HCT116 (cell line): Measurements from ENCODE around the gene POLR3C. TPM values are rescaled to one million over a fixed set of nuclear protein-coding genes. Genes with fewer than 3 reads are reported as not detected.

Source experiments
- ATAC-seq: fragments of 200-7000 bp; cut with Tn5 transposase; 2 replicates; pipeline ENCODE4 v1.9.1; 2020; ENCODE audit warnings: mild to moderate bottlenecking, moderate library complexity
- BruUV-seq: library from RNA; stranded (reverse); fragments of 400-500 nt; replicated peaks from 2 replicates; lab custom pipeline; 2021; lab: Mats Ljungman, UMichigan
- CTCF ChIA-PET: fragments of 300-600 bp; sonication (Branson Sonifier 250); formaldehyde crosslinking; loops from one replicate; lab custom pipeline; 2021; ENCODE audit warnings: antibody characterized with exemption; lab: Charles Lee
- POLR2A ChIA-PET: fragments of 300-600, 350-600 bp; sonication (Branson Sonifier 250); formaldehyde crosslinking; loops from one replicate; lab custom pipeline; 2021; ENCODE audit warnings: antibody characterized with exemption; lab: Charles Lee
- RAD21 ChIA-PET, 2 experiments: fragments of 300-600 bp; sonication (Branson Sonifier 250); formaldehyde crosslinking; loops; one replicate each; lab custom pipeline; 2023; ENCODE audit warnings: low total read pairs in 2 of 2; ENCODE audit not compliant: uncharacterized antibody in 2 of 2, unreplicated experiment in 2 of 2, low non-redundant PET in 1 of 2; lab: Charles Lee
- DNase-seq: peaks from one replicate; pipeline ENCODE4 v3.0.0-alpha.2; 2010; ENCODE audit warnings: low read depth, low spot score
- H2AFZ ChIP-seq: fragments of 200-600 bp; shearing (Covaris generic), sonication (generic); 2 replicates; pipeline ENCODE4 v1.6.1; 2017; ENCODE audit warnings: low read depth, mixed run types, mixed read lengths, antibody characterized with exemption, low read length; ENCODE audit not compliant: poor library complexity, severe bottlenecking
- H3K27ac ChIP-seq: 2 replicates; pipeline ENCODE4 v1.5.1; 2012; ENCODE audit warnings: low read depth, low read length
- H3K27me3 ChIP-seq: fragments of 200-600 bp; sonication (generic); 2 replicates; pipeline ENCODE4 v1.6.1; 2016; ENCODE audit warnings: mixed run types, low read length, mixed read lengths; ENCODE audit not compliant: insufficient read depth
- H3K36me3 ChIP-seq, 2 experiments: fragments of 200-500 bp in 1 of 2; fragments of 200-600 bp in 1 of 2; sonication (Bioruptor generic) in 1 of 2; sonication (generic) in 1 of 2; 2 replicates each; pipeline versions ENCODE4 v1.5.1 to v1.6.1; 2014 to 2016; ENCODE audit warnings: low read length in 2 of 2, inconsistent platforms in 1 of 2, mixed read lengths in 1 of 2, mixed run types in 1 of 2; ENCODE audit not compliant: insufficient read depth in 2 of 2, control insufficient read depth in 1 of 2
- H3K4me1 ChIP-seq, 2 experiments: fragments of 200-600 bp in 1 of 2; sonication (generic) in 1 of 2; 2 replicates each; pipeline versions ENCODE4 v1.5.1 to v1.6.1; 2012 to 2017; ENCODE audit warnings: low read length in 2 of 2, inconsistent platforms in 1 of 2, mild to moderate bottlenecking in 1 of 2, mixed read lengths in 1 of 2, mixed run types in 1 of 2, moderate library complexity in 1 of 2; ENCODE audit not compliant: insufficient read depth in 2 of 2, control insufficient read depth in 1 of 2
- H3K4me2 ChIP-seq: fragments of 200-600 bp; sonication (generic); 2 replicates; pipeline ENCODE4 v1.6.1; 2017; ENCODE audit warnings: mixed run types, low read length, mixed read lengths
- H3K4me3 ChIP-seq, 2 experiments: fragments of 200-600 bp in 1 of 2; sonication (generic) in 1 of 2; replicated peaks in 1 of 2; 2 replicates each; pipeline ENCODE4 v1.5.1; 2011 to 2016; ENCODE audit warnings: low read length in 2 of 2, control low read depth in 1 of 2, low read depth in 1 of 2, mild to moderate bottlenecking in 1 of 2, mixed read lengths in 1 of 2, mixed run types in 1 of 2
- H3K79me2 ChIP-seq: fragments of 200-600 bp; sonication (generic); 2 replicates; pipeline ENCODE4 v1.6.1; 2017; ENCODE audit warnings: mild to moderate bottlenecking, mixed run types, low read length, moderate library complexity, mixed read lengths; ENCODE audit not compliant: insufficient read depth
- H3K9ac ChIP-seq: fragments of 200-600 bp; sonication (generic); 2 replicates; pipeline ENCODE4 v1.6.1; 2016; ENCODE audit warnings: low read length, mixed read lengths
- H3K9me2 ChIP-seq: fragments of 200-600 bp; sonication (generic), shearing (Covaris generic); 2 replicates; pipeline ENCODE4 v1.6.1; 2017; ENCODE audit warnings: mixed run types, mild to moderate bottlenecking, moderate library complexity; ENCODE audit not compliant: insufficient read depth
- H3K9me3 ChIP-seq, 2 experiments: fragments of 200-500 bp in 1 of 2; fragments of 200-600 bp in 1 of 2; sonication (Bioruptor generic) in 1 of 2; sonication (generic) in 1 of 2; 2 replicates each; pipeline ENCODE4 v1.6.1; 2014 to 2017; ENCODE audit warnings: low read length in 2 of 2, mixed read lengths in 2 of 2, inconsistent platforms in 1 of 2, low read depth in 1 of 2, mild to moderate bottlenecking in 1 of 2, mixed run types in 1 of 2, moderate library complexity in 1 of 2; ENCODE audit not compliant: control insufficient read depth in 1 of 2, insufficient read depth in 1 of 2
- H4K20me1 ChIP-seq: fragments of 200-600 bp; sonication (generic), shearing (Covaris generic); 2 replicates; pipeline ENCODE4 v1.6.1; 2017; ENCODE audit warnings: mixed run types, mild to moderate bottlenecking, moderate library complexity; ENCODE audit not compliant: insufficient read depth
- CBX3 ChIP-seq: IDR thresholded peaks from 2 replicates; pipeline ENCODE4 v1.6.1; 2012; ENCODE audit warnings: low read depth
- EZH2 ChIP-seq: fragments of 200-600 bp; sonication (generic); IDR thresholded peaks from 2 replicates; pipeline ENCODE4 v1.6.1; 2017; ENCODE audit warnings: antibody characterized with exemption, mixed run types
- EZH2phosphoT487 ChIP-seq: fragments of 200-600 bp; IDR thresholded peaks from 2 replicates; pipeline ENCODE4 v1.6.1; 2018; ENCODE audit warnings: antibody characterized with exemption, borderline replicate concordance
- ZFX ChIP-seq: fragments of 450-650 bp; IDR thresholded peaks from 2 replicates; pipeline ENCODE4 v1.6.1; 2017
- ZNF274 ChIP-seq: fragments of 200-500 bp; sonication (Bioruptor generic); IDR thresholded peaks from 2 replicates; pipeline ENCODE4 v1.6.1; 2014; ENCODE audit warnings: mild to moderate bottlenecking, low read depth, low read length, inconsistent platforms
- intact Hi-C: fragments of 100-400 bp; cut with micrococcal nuclease; formaldehyde crosslinking; loops from 2 replicates; pipeline ENCODE4 v1.10.0; 2022
- total RNA-seq: library from RNA; stranded (reverse); gene quantifications from one replicate; pipeline ENCODE4 v1.2.1, GENCODE V29; 2021; ENCODE audit not compliant: unreplicated experiment
- TF ChIP-seq, protein P1 (sequence below), 3 experiments: fragments of 200-600 bp in 1 of 3; sonication (generic) in 1 of 3; IDR thresholded peaks in 2 of 3; conservative IDR thresholded peaks in 1 of 3; 2 replicates each; pipeline ENCODE4 v1.5.1; 2012 to 2017; ENCODE audit warnings: low read depth in 2 of 3, low read length in 2 of 3, antibody characterized with exemption in 1 of 3, borderline replicate concordance in 1 of 3, control low read depth in 1 of 3, mild to moderate bottlenecking in 1 of 3, mixed read lengths in 1 of 3, mixed run types in 1 of 3, moderate library complexity in 1 of 3; ENCODE audit not compliant: insufficient read depth in 1 of 3

The POLR3C gene
- total RNA-seq, 1 experiment from 2014 or later, result 25.4 TPM

GRCh38 chr1:145824499-145824842, 471 bp downstream of the POLR3C start:
- peaks cover 31% of the 10 kb centered on the region for H3K79me2 ChIP-seq
- BruUV-seq, result TSS peak; percentile 66
- H4K20me1 ChIP-seq, result no peaks in the 10 kb centered on the region
- ChIA-PET POLR2A (interaction anchor here (0.8 to 1.2 kb wide), 3 partner anchors 8 to 35 kb away, joined by 3 to 5 read pairs (median 3); partner anchors contain the start of gene PIAS3), CTCF (interaction anchor here (1.1 kb wide), 1 partner anchor 35 kb away, joined by 5 read pairs; the partner anchor contains the start of gene PIAS3), RAD21 (no interaction called here)
- TF ChIP-seq EZH2phosphoT487 (no peak), CBX3 (no peak), EZH2 (no peak), ZFX (no peak)
- no peak for ATAC-seq
- peak overlapping the region; percentile 83 for H3K27ac ChIP-seq
- H3K4me2 ChIP-seq, result peak overlapping the region; percentile 88
- intact Hi-C loops, result loop anchor here (5.0 kb wide), 1 partner anchor 42 kb away; no protein-coding TSS in a partner anchor
- peak overlapping the region; percentile 71 to 84 for H3K4me3 ChIP-seq
- DNase-seq, result no peak
- no peaks in the 10 kb centered on the region for H3K9me3 ChIP-seq
- peaks cover 3 to 8% of the 10 kb centered on the region in 2 experiments; a peak in 2 of 4 replicates for H3K4me1 ChIP-seq
- peak overlapping the region; percentile 90 for H3K9ac ChIP-seq
- H3K9me2 ChIP-seq, result no peaks in the 10 kb centered on the region
- H3K36me3 ChIP-seq, result peaks cover 30 to 34% of the 10 kb centered on the region in 2 experiments
- peak overlapping the region; percentile 13 for H2AFZ ChIP-seq
- no peaks in the 10 kb centered on the region for H3K27me3 ChIP-seq

- Histone ChIP-seq H3K9me2 (no peaks in the 10 kb centered on the region), H3K27me3 (no peaks in the 10 kb centered on the region), H3K4me2 (no peak overlapping the region), H3K36me3 (peaks cover 39 to 44% of the 10 kb centered on the region in 2 experiments), H3K4me1 (peaks cover 2 to 7% of the 10 kb centered on the region in 2 experiments; a peak in 1 of 4 replicates), H2AFZ (no peak overlapping the region), H4K20me1 (no peaks in the 10 kb centered on the region)
- ATAC-seq, result no peak
- BruUV-seq, result no TSS peak
- intact Hi-C loops, result no loop called here
- TF ChIP-seq, protein P1, sequence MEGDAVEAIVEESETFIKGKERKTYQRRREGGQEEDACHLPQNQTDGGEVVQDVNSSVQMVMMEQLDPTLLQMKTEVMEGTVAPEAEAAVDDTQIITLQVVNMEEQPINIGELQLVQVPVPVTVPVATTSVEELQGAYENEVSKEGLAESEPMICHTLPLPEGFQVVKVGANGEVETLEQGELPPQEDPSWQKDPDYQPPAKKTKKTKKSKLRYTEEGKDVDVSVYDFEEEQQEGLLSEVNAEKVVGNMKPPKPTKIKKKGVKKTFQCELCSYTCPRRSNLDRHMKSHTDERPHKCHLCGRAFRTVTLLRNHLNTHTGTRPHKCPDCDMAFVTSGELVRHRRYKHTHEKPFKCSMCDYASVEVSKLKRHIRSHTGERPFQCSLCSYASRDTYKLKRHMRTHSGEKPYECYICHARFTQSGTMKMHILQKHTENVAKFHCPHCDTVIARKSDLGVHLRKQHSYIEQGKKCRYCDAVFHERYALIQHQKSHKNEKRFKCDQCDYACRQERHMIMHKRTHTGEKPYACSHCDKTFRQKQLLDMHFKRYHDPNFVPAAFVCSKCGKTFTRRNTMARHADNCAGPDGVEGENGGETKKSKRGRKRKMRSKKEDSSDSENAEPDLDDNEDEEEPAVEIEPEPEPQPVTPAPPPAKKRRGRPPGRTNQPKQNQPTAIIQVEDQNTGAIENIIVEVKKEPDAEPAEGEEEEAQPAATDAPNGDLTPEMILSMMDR (IDR thresholded peaks at IDR 0.05 in 2 of 3, conservative IDR thresholded peaks at IDR 0.05 in 1 of 3; ENCODE audit: borderline replicate concordance in 1 of 3, insufficient read depth in 1 of 3, low read depth in 2 of 3, low read length in 2 of 3), result 0 out of 6 replicates have a peak, but pooled peaks of 1 of the 3 experiments have one; percentile 21
- no peak for TF ChIP-seq ZNF274
- TF ChIP-seq, all 23 proteins: peak for 1
- Histone ChIP-seq H3K4me3 (no peak overlapping the region), H3K9me3 (no peaks in the 10 kb centered on the region), H3K79me2 (peaks cover 31% of the 10 kb centered on the region), H3K9ac (no peak overlapping the region), H3K27ac (no peak overlapping the region)
- DNase-seq, result no peak
- RAD21 ChIA-PET, result no interaction called here
- POLR2A ChIA-PET, result interaction anchor here (1.9 kb wide), 1 partner anchor 9 kb away, joined by 4 read pairs; no protein-coding TSS in a partner anchor
- CTCF ChIA-PET, result interaction anchor here (1.0 to 2.0 kb wide), 2 partner anchors 19 to 105 kb away, joined by 3 to 6 read pairs; partner anchors contain the start of gene NUDT17
Observed at GRCh38 chr1:145826030-145826429, 2.0 kb downstream of the POLR3C start.
